HG02571 (cell line): ENCODE measurements around the gene CACNA1E.

Source experiments
- ATAC-seq: cut with Tn5 transposase; IDR thresholded peaks from one replicate; pipeline ENCODE4 v1.9.1; 2021; ENCODE audit warnings: mild to moderate bottlenecking, moderate library complexity; ENCODE audit not compliant: unreplicated experiment

Gene CACNA1E

GRCh38 chr1:181559142-181559541 lies 75.8 kb downstream of the CACNA1E start:
- no peak for ATAC-seq

- ATAC-seq = no peak
Observed at GRCh38 chr1:181562395-181562794, 79.1 kb downstream of the CACNA1E start.

GRCh38 chr1:181568736-181569135 lies 85.4 kb downstream of the CACNA1E start:
- no peak for ATAC-seq

GRCh38 chr1:181577475-181577874 lies 94.2 kb downstream of the CACNA1E start:
- ATAC-seq = no peak

- ATAC-seq = no peak
Observed at GRCh38 chr1:181583598-181583997, 100.3 kb downstream of the CACNA1E start.

GRCh38 chr1:181587870-181588438 lies 104.6 kb downstream of the CACNA1E start:
- ATAC-seq = no peak

GRCh38 chr1:181588631-181589030 lies 105.3 kb downstream of the CACNA1E start:
- ATAC-seq = no peak

- ATAC-seq = no peak
Observed at GRCh38 chr1:181592255-181592859, 109.0 kb downstream of the CACNA1E start.

GRCh38 chr1:181593042-181593441 lies 109.7 kb downstream of the CACNA1E start:
- no peak for ATAC-seq

GRCh38 chr1:181594553-181594952 lies 111.2 kb downstream of the CACNA1E start:
- no peak for ATAC-seq

GRCh38 chr1:181595234-181595633 lies 111.9 kb downstream of the CACNA1E start:
- no peak for ATAC-seq

- no peak for ATAC-seq
Observed at GRCh38 chr1:181601186-181601950, 118.1 kb downstream of the CACNA1E start.

GRCh38 chr1:181603735-181604410 lies 120.6 kb downstream of the CACNA1E start:
- no peak for ATAC-seq

- no peak for ATAC-seq
Observed at GRCh38 chr1:181604482-181605249, 121.3 kb downstream of the CACNA1E start.

- no peak for ATAC-seq
Observed at GRCh38 chr1:181607524-181607923, 124.2 kb downstream of the CACNA1E start.

- ATAC-seq = no peak
Observed at GRCh38 chr1:181608386-181608785, 125.1 kb downstream of the CACNA1E start.

GRCh38 chr1:181608948-181609347 lies 125.6 kb downstream of the CACNA1E start:
- ATAC-seq = no peak

GRCh38 chr1:181612100-181612499 lies 128.8 kb downstream of the CACNA1E start:
- no peak for ATAC-seq

GRCh38 chr1:181618559-181618958 lies 135.2 kb downstream of the CACNA1E start:
- ATAC-seq = no peak

- ATAC-seq = no peak
Observed at GRCh38 chr1:181620183-181620582, 136.9 kb downstream of the CACNA1E start.

- no peak for ATAC-seq
Observed at GRCh38 chr1:181623850-181624249, 140.5 kb downstream of the CACNA1E start.
